Measurements from ENCODE around the gene KIAA1614.

Gene KIAA1614

DNA sequence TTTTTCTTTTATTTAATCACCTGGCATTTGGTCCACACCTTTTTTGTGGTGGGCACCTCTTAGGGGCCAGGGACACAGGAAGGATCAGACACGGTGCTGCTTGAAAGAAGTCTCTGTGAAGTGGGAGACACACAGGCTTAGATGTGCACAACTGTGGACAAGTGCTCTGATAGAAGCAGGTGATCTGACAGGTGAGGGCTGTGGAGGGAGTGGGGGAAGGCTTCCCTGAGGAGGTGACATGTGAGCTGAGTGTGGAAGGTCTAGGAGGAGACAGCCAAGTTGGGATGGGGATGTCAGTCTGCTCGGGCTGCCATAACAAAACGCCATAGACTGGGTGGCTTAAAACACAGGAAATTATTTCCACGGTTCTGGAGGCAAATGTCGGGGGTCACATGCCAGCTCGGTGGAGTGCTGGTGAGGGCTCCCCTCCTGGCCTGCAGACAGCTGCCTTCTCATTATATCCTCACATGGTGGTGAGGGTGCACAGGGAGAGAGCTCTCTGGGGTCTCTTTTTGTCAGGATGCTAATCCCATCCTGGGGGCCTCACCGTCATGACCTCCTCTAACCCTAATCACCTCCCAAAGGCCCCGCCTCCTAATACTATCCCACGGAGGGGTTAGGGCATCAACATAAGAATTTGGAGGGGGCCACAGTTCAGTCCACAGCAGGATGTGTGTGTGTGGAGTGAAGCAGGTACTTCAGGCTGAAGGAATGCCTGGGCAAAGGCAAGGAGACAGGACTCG, 5.2 kb upstream of the KIAA1614 start:
- DNase-seq = no peak

DNA sequence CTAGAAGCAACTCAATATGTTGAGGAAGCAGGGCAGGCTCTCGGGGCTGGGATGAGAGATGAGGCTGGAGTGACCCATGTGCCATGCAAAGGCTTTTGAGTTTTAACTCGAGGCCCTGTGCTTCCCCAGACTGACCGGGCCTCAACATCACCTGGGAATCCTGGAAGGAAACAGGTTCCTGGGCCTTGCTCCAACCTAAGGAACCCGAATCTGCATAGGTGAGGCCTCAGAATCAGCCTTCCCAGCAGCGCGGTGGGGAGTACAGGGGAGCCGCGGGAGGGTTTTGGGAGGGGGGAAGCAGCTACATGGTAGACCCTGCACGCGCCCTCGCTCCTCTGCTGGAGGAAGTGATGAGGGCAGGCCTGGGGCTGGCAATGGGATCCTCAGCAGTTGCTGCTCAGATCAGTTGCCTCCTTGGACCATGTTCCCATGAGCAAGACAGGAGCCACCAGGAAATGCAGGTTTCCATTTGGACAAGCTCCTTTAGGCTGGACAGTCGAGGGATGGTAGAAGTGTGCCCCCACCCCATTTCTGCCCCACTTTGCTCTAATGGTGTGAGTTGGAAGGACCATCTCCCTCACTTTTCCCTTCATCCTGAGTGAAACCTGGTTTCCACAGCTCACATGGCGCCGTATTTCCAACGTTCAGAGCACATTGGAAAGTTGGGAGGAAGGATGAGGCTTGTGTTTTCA, 4.5 kb upstream of the KIAA1614 start:
- no peak for DNase-seq

DNA sequence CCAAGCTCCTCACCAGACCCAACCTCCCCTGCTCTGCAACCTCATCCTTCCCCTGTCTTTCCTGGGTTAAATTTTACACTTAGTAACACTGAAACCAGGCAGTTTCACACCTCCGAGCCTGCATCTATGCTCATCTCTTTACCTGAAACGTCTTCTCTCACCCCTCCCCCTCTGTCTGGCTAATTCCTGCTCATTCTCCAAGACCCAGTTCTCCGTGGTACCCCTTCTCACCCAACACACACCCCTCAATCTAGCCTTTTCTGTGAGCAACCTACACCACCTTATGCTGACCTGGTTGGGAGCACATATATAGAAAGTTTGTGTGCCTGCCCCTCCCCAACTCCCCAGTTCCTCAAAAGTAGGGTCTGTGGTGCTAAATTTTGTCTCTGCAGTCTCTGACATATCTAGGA, 3.7 kb upstream of the KIAA1614 start:
- no peak for DNase-seq

DNA sequence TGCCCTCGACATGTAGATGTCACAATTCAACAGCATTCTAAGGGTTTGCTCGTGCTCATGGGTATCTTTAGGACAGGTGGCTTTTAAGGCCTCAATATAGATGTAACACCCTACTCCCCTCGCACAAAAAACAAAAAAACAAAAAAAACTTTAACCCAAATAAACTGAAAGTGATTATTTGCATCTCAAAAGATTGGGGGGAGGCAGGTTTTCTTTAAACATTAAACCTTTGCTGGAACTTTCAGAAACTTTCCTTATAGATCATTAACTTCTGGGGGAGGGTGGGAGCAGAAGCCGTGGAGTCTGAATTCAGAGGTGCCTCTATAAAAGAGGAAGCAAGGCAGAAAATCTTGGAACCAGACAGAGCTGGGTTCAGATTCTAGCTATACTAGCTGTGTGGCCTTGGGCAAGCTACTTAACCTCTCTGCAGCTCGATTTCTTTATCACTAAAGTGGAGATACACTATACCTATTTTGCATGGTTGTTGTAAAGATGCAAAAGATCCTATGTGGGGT, 3.2 kb upstream of the KIAA1614 start:
- no peak for DNase-seq

DNA sequence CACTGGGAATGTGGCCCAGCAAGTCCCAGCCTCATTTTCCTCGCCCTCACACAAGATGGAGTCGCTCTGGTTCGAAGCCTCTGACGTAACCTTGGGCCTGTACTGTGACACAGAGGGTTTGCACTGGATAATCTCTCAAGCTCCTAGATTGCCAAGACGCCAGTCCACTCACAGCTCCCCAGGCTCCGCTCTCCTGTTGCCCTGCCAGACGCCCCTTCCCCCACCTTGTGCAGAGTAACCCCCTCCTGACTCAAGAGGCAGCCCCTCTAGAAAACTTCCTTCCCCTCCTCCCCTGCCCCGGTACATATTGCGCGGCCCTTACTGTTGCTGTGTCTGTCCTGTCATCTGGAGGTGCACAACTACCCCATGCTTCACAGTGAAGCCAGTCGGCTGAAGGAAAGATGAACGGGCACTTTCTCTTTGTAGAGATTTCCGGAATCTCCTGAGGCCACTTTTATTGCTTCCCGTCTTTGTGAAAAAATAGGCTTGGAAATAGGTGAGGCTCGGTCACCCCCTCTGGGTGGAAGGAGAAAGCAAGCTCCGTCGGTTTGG, 981 bp upstream of the KIAA1614 start:
- no peak for DNase-seq

DNA sequence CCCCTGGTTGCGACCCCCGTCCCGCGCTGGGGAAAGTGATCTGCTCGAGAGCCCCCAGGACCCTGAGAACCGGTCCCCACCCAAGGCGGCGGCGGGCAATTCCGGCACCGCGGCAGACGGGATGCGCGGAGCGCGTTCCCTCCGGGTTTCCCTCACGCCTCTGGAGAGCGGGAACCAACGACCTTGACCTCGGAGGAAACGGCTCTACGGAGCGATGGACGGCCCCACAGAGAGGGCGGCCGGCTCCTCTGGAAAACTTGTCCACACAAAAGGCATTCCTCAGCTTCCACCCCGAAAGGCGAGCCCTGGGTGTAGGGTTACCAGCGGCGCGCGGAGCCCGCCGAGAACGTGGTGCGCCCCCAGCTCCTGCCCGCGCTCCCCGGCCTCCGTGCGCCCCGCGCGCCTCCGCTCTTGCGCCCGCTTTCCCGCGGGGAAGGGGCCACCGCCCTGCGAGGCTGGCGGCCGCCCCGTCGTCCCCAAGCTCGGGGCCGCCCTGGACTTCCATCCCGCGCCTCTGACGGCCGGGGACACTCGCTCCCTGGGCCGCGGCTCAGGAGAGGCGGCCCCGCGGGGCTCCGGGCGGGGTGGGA, 391 bp upstream of the KIAA1614 start:
- DNase-seq = no peak

DNA sequence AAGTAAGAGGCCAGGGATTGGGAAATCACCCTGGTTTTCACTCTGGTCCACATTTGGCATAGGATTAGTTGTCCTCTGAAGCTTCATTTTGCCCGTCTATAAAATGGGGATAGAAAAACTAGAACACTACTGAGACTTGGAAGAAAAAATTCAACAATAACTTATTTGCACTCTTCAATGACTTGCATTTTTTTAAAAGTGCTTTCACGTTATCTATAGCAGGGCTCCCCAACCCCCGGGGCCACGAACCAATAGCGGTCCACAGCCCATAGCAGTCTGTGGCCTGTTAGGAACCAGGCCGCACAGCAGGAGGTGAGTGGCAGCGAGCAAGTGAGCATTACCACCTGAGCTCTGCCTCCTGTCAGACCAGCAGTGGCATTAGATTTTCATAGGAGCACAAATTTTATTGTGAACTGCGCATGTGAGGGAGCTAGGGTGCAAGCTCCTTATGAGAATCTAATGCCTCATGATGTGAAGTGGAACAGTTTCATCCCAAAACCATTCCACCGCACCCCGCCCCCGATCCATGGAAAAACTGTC, 2.8 kb downstream of the KIAA1614 start:
- DNase-seq = no peak

DNA sequence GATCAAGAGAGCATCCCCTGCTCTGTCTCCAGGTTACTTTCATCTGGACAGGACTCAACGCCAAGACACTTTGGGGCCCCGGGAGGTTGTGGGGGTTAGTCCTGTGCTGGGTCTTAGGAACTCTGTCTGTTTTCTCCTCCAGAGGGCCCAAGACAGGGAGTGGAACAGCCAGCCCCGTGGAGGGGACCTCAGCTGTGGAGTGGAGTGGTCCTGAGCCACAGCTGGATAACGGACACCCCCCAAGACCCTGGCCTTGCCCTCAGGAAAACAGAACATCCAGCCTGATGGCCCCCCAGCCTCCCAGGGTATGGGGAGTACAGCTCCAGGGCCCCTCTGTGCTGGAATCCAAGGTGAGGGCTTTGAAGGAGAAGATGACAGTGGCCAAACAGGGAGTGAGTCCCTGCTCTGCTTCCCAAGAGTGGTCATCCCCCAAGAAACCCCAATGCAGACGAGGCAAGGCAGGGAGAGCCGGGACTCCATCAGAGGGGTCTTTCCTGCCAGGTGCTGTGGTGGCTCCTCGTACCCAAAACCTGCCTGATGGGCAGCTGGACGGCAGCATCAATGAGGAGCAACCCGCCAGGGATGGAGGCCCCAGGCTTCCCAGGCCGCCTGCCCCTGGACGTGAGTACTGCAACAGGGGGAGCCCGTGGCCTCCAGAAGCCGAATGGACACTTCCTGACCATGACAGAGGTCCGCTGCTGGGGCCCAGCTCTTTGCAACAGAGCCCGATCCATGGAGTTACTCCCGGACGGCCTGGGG, 3.5 kb downstream of the KIAA1614 start:
- no peak for DNase-seq

DNA sequence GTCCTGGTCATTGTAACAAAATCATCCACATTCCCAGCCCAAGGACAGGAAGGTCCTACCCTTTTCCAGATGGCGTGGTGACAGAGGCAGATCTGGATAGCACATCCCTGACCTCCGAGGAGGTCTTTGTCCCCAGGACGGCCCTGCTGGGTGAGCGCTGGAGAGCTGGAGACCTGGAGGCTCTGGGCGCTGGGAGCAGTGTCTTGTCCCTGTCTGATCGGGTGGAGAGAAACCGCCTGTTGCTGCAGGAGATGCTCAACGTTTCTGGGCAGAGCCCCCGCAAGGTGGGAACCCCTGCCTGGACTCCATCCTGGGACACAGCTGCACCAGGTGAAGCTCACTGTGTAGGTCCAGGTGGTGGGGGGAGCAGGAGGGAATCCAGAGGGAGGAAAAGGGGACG, 4.1 kb downstream of the KIAA1614 start:
- DNase-seq = no peak

DNA sequence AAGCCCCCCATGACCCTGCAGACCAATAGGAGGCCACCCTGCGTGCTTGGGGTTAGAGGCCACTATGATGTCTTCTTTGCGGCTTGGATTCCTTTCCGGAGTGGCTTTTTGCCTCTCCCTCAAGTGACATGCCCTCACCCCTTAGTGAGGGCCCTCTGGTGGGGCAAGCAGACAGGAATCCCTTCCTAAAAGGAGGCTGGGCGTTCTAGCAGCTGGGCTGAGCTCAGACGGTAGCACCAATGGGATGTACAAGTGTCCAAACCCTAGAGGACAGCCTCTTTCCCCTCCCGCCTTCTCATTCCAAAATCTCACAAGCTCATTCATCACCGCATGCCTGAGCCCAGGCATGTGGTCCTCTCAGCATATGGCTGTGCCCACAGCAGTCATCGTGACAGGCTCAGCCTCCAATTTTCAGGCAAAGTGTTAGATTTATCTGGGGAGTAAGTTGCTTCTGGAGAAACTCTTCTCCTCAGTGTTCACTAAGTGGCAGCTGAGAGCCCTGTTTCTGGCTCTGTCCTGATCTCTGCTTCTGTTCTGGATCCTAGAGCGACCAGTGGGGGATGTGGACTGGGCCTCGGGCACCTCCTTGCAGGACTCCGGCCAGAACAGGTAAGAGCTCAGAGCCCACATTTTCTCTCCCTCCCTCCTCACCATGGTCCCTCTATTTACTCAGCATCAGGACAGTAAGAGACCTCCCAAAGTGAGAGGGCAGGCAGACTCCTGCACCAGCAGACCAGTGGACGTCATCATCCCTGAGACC, 4.8 kb downstream of the KIAA1614 start:
- DNase-seq = no peak

DNA sequence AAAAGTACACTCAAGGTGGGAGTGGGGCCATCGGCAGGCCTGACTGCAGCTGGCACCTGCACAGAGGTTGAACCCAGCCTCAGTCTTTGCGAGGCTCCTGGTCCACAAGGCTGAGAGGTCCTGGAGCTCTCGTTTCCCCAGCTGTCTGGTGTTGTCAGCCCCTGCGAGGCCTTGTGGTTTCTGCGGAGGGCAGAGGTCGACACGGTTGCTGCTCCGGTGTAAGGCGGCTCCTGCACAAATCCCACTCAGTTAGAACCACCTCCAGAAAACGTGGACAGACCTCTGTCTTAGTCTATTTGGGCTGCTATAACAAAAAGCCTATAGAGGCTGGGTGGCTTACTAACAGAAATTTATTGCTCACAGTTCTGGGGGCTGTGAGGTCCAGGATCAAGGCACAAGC, 5.8 kb downstream of the KIAA1614 start:
- no peak for DNase-seq

DNA sequence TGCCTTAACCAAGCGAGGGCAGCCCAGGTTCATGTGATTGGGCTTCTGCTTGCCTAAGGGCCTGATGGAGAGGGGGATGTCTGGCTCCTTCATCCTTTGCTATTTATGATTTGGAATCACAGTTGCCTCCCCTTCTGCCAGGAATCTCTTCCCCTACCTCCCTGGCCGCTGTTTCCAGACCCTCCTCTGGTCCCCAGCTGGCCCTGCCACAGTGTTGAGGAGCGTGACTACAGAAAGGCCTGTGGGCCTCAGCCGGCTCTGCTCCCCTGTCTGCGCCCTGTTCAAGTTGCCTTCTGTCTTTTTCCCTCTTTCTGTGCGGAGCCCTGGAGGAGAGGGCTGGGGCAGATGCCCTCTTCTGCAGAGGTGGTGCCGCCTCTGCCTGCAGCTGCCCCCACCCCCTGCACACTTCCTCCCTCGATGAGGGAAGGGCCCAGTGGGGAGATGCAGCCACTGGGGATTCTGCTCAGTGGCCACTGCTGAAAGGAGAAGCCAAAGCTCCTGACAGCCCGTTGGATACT, 6.5 kb downstream of the KIAA1614 start:
- DNase-seq = no peak

DNA sequence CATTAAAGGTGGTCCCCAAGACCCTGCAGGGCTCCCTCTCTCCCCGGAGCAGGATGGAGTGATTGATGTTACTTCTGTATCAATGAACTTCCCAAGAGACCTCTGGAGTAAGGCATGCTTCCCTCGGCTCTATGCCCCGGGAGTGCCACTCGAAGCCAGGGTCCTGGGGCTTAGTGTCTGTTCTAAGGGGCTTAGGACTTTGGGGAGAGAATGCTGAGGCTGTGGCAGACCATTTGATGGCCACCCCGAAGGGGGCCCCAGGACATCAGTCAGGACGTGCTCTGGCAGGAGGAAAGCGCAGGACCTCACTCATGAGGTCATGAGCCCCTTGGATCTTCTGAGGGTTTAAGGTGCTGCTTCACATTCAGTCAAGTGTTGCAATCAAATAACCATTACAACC, 7.5 kb downstream of the KIAA1614 start:
- no peak for DNase-seq

DNA sequence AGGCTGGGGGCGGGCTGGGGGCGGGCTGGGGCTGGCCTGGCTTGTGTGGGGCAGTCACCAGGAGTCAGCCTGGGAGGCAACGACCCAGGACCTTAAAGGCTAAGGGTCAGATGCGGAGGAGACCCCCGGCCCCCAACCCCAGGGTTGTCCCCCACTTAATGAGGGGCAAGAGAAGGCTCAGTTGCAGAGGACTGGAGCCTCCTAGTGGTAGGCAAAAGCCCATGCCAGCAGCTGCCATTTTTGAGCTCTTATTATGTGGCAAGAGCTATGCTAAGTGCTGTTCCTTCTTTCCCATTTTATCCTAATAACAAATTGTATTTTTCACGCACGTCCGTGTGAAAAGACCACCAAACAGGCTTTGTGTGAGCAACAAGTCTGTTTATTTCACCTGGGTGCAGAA, 8.0 kb downstream of the KIAA1614 start:
- no peak for DNase-seq

DNA sequence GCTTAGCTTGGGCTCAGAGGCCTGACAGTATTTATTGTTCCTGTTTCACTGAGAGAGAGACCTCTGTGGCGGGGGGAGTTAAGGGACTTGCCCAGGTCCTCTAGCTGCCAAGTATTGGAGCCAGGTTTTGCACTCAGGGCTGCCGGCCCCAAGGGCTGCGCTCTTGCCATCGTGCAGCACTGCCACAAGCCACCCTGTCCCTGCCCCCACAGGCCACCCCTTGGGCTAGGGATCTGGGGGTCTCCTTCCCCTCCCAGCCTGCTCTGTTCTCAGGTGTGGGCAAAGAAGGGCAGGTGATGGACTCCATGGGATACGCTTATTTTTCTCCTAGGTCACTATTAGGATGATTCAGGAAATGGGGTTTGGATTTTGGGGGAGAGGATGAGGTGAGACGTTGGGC, 8.7 kb downstream of the KIAA1614 start:
- DNase-seq = no peak

DNA sequence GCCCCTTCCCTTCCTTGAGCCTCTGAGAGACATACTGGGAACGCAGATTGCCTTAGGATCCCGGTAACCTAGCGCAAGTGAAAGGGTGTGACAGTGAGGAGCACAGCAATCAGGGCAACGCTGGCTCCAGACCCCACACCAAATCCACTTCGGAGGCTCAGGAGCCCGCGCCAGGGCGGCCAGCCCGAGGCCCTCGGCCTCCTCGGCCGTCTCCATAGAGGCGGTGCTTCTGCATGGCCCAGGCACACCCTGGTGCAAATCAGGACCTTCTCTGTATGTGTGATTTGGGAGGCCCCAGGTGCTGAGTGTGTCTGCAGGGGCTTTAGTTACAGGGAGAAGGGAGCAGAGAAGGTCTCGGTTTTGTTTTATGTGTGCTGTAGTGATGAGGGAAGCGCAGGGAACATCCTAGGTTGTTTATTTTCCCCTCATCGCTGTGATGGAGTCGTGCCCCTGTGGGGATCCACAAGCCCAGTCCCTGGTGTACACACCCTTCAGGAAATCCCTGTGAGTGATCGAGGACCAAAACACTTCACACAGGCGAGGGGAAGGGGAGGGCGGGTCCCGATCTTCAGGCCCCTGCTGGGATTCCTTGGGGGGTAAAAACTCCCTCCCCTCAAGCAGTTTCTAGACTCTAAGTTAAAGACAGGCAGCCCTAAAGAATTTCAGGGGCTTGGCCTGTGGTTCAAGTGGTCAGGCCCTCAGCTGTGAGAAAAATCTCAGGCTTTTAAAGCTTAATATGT, 9.4 kb downstream of the KIAA1614 start:
- DNase-seq = no peak

DNA sequence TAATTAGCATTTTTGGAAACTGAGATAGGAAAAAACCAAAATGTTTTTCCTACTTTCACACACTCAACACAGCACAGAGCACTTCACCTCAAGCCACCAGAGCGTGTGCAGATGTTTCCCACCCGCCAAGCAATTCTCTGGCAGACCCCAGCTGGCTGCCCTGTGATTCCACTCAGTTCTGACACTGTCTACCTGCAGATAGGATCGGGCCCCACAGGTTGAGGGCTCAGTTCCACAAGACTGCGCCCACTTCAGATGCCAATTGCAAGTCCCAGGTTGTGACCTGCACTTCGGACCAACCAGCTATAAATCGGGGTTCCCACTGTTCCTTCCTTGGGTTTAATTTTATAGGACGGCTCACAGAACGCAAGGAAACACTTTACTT, 9.9 kb downstream of the KIAA1614 start:
- no peak for DNase-seq

DNA sequence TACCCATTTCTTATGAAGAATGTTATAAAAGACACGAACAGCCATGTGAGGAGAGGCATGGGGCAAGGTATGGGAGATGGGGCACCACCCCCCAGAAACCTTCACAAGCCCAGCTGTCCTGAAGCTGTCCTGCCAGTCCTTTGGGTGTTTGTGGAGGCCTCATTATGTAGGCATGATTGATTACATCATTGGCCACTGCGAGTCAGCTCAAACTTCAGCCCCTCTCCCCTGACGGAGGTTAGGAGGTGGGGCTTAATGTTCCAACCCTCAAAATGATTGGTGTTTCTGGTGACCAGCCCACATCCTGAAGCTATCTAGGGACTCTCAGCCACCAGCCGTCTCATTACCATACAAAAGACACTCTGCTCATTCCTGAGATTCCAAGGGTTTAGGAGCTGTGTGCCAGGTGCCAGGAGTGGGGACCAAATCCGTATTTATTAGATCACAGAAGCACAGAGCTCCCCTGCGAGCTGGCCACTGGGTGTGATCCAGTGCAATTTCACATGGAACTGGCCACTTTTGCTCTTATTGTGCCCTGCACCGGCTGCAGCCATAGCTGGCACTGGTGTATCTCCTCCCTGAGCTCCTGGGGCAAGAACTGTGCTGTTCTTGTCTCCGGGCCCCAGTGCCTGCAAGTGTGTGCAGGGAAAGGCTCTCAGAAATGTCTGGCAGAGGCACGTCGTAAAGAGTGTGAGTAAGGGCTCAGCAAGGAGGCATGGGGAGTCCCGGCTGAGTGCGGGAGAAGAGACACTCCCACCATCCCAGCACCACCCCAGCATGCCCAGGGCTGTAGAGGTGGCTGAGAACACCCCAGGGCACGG, 10.5 kb downstream of the KIAA1614 start:
- DNase-seq = no peak

DNA sequence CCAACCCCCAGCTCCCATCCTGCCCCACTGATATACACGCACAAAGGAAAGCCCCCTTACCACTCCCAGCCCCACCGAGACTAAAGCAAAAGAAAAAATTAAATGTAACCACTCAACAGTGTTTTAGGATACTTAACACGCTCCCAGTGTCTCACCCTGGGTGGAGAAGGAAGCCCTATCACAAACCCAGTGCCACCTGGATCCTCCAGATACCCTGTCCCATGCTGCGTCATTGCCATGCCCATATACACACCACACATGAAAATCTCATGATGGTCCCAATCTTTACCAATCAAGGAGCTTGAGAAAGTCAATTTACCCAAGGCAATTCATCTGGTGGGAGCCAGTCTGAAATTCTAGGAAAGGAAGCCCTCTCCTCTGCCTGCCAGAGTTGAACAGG, 11.2 kb downstream of the KIAA1614 start:
- no peak for DNase-seq

DNA sequence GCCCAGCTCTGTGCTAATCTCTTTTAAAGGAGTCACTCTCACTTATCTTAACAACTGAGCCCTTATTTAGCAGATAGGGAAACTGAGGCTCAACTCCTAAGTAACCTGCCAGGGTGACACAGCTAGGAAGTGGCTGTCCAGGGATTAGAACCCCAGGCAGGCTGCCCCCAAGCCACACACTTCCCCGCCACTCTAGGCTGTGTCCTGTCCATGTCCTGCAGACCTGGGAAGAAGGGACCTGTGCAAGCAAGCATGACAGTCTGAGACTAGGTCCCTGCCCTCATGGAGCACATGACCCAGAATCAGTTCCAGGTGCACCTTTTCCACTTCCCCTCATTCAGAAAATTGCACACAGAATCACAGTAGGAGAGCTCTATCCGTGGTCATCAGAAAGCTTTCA, 12.2 kb downstream of the KIAA1614 start:
- no peak for DNase-seq

All from SIG-M5 (cell line).